HEK293T (cell line): ENCODE data around the gene ADISSP.

ENCODE experiments used
- CTCF ChIA-PET: fragments of 350-600 bp; formaldehyde crosslinking; extraction: SDS; loops from one replicate; lab custom pipeline; 2021; ENCODE audit warnings: antibody characterized with exemption, inconsistent platforms; lab: Yijun Ruan, JAX
- POLR2A ChIA-PET: fragments of 350-600 bp; formaldehyde crosslinking; extraction: SDS; loops from one replicate; lab custom pipeline; 2020; ENCODE audit warnings: antibody characterized with exemption, inconsistent platforms; lab: Yijun Ruan, JAX
- DNase-seq: peaks from one replicate; pipeline ENCODE4 v3.0.0; 2012; ENCODE audit warnings: mixed read lengths; ENCODE audit errors: extremely low spot score
- ARNT ChIP-seq: fragments of 450-650 bp; IDR thresholded peaks from 2 replicates; pipeline ENCODE4 v1.6.1; 2017; ENCODE audit warnings: mild to moderate bottlenecking
- BHLHE40 ChIP-seq: fragments of 450-650 bp; IDR thresholded peaks from 2 replicates; pipeline ENCODE4 v1.6.1; 2016; ENCODE audit warnings: mild to moderate bottlenecking, moderate library complexity, borderline replicate concordance
- CTBP1 ChIP-seq: fragments of 450-650 bp; IDR thresholded peaks from 2 replicates; pipeline ENCODE4 v1.6.1; 2016; ENCODE audit warnings: borderline replicate concordance
- ELF4 ChIP-seq: fragments of 450-650 bp; IDR thresholded peaks from 2 replicates; pipeline ENCODE4 v1.6.1; 2017; ENCODE audit warnings: antibody characterized with exemption
- FOXA1 ChIP-seq: fragments of 450-650 bp; IDR thresholded peaks from 2 replicates; pipeline ENCODE4 v1.6.1; 2016; ENCODE audit warnings: mild to moderate bottlenecking
- FOXK2 ChIP-seq: fragments of 450-650 bp; IDR thresholded peaks from 2 replicates; pipeline ENCODE4 v1.6.1; 2016; ENCODE audit warnings: mild to moderate bottlenecking
- FOXM1 ChIP-seq: fragments of 450-650 bp; IDR thresholded peaks from 2 replicates; pipeline ENCODE4 v1.6.1; 2017; ENCODE audit warnings: mild to moderate bottlenecking, borderline replicate concordance
- HDGF ChIP-seq: fragments of 450-650 bp; IDR thresholded peaks from 2 replicates; pipeline ENCODE4 v1.6.1; 2017; ENCODE audit warnings: antibody characterized with exemption, borderline replicate concordance
- L3MBTL2 ChIP-seq: fragments of 450-650 bp; conservative IDR thresholded peaks from 2 replicates; pipeline ENCODE4 v1.6.1; 2016; ENCODE audit warnings: mild to moderate bottlenecking
- LEF1 ChIP-seq: fragments of 450-650 bp; IDR thresholded peaks from 2 replicates; pipeline ENCODE4 v1.6.1; 2017; ENCODE audit warnings: mild to moderate bottlenecking, borderline replicate concordance
- NFRKB ChIP-seq: fragments of 450-650 bp; IDR thresholded peaks from 2 replicates; pipeline ENCODE4 v1.6.1; 2016; ENCODE audit warnings: mild to moderate bottlenecking, moderate library complexity
- PKNOX1 ChIP-seq: fragments of 450-650 bp; IDR thresholded peaks from 2 replicates; pipeline ENCODE4 v1.6.1; 2016
- SP1 ChIP-seq: fragments of 450-650 bp; IDR thresholded peaks from 2 replicates; pipeline ENCODE4 v1.6.1; 2017
- SUZ12 ChIP-seq: fragments of 450-650 bp; IDR thresholded peaks from 2 replicates; pipeline ENCODE4 v1.6.1; 2016; ENCODE audit warnings: mild to moderate bottlenecking
- TARDBP ChIP-seq: fragments of 450-650 bp; IDR thresholded peaks from 2 replicates; pipeline ENCODE4 v1.6.1; 2016
- ZNF384 ChIP-seq: fragments of 450-650 bp; IDR thresholded peaks from 2 replicates; pipeline ENCODE4 v1.6.1; 2016

The ADISSP gene

GRCh38 chr20:3743251-3743650, 24.3 kb downstream of the ADISSP start:
- CTCF ChIA-PET: interaction anchor here (0.5 to 1.0 kb wide), 5 partner anchors 14 to 29 kb away, joined by 3 to 4 read pairs (median 3); no protein-coding TSS in a partner anchor

GRCh38 chr20:3741836-3742458, 25.6 kb downstream of the ADISSP start:
- ChIA-PET CTCF (interaction anchor here (0.6 to 1.1 kb wide), 2 partner anchors 9 to 11 kb away, joined by 3 to 4 read pairs; no protein-coding TSS in a partner anchor), POLR2A (no interaction called here)
- DNase-seq: no peak
- TF ChIP-seq ZNF384 (no peak), L3MBTL2 (no peak), ARNT (no peak), NFRKB (no peak), FOXA1 (no peak), BHLHE40 (no peak), SP1 (no peak), TARDBP (no peak), ELF4 (no peak), SUZ12 (no peak), LEF1 (no peak)

More at GRCh38 chr20:3743251-3743650, 24.3 kb downstream of the ADISSP start:
- TF ChIP-seq TARDBP (no peak), PKNOX1 (no peak), FOXM1 (no peak)
- POLR2A ChIA-PET: no interaction called here
- no peak for DNase-seq

GRCh38 chr20:3740615-3741301, 26.8 kb downstream of the ADISSP start:
- no peak for TF ChIP-seq SUZ12
- TF ChIP-seq HDGF: no peak
- no peak for TF ChIP-seq PKNOX1
- TF ChIP-seq ZNF384: no peak
- TF ChIP-seq L3MBTL2: no peak
- no peak for TF ChIP-seq LEF1
- no peak for TF ChIP-seq TARDBP
- no peak for TF ChIP-seq FOXK2
- TF ChIP-seq ARNT: no peak
- TF ChIP-seq SP1: no peak
- TF ChIP-seq BHLHE40: no peak
- TF ChIP-seq ELF4: no peak
- no peak for TF ChIP-seq FOXM1
- TF ChIP-seq CTBP1: no peak
- no peak for DNase-seq
- CTCF ChIA-PET: interaction anchor here (0.6 to 1.2 kb wide), 3 partner anchors 8 to 27 kb away, joined by 3 to 4 read pairs (median 3); no protein-coding TSS in a partner anchor
- POLR2A ChIA-PET: interaction anchor here (2.1 kb wide), 1 partner anchor 27 kb away, joined by 8 read pairs; the partner anchor contains the start of gene ADISSP

- no peak for DNase-seq
- ChIA-PET CTCF (no interaction called here), POLR2A (interaction anchor here (2.1 kb wide), 1 partner anchor 28 kb away, joined by 8 read pairs; the partner anchor contains the start of gene ADISSP)
- TF ChIP-seq ZNF384 (no peak), SUZ12 (no peak), ELF4 (no peak), ARNT (no peak), PKNOX1 (no peak)
Observed at GRCh38 chr20:3739926-3740451, 27.6 kb downstream of the ADISSP start.

- no peak for TF ChIP-seq FOXA1
- TF ChIP-seq CTBP1: no peak
- no peak for TF ChIP-seq NFRKB
- ChIA-PET POLR2A (interaction anchor here (2.1 kb wide), 1 partner anchor 28 kb away, joined by 8 read pairs; the partner anchor contains the start of gene ADISSP), CTCF (no interaction called here)
- DNase-seq: no peak
Observed at GRCh38 chr20:3739054-3739925, 28.3 kb downstream of the ADISSP start.
